GM12873 (cell line): ENCODE measurements around the gene SMIM36.

Experiments used
- CTCF ChIP-seq: IDR thresholded peaks from 2 replicates; pipeline ENCODE4 v1.5.1; 2012; ENCODE audit warnings: low read depth, mild to moderate bottlenecking, moderate library complexity, low read length, control low read depth; ENCODE audit not compliant: insufficient read depth; ENCODE audit errors: missing control alignments

The SMIM36 gene

GRCh38 chr17:55458287-55458900 lies 52.9 kb downstream of the SMIM36 start:
- no peak for TF ChIP-seq CTCF

- TF ChIP-seq CTCF, result no peak
Observed at GRCh38 chr17:55456307-55457240, 54.7 kb downstream of the SMIM36 start.

GRCh38 chr17:55454906-55455474 lies 56.3 kb downstream of the SMIM36 start:
- no peak for TF ChIP-seq CTCF

GRCh38 chr17:55453839-55454557 lies 57.3 kb downstream of the SMIM36 start:
- TF ChIP-seq CTCF, result no peak

GRCh38 chr17:55452139-55452790 lies 59.0 kb downstream of the SMIM36 start:
- TF ChIP-seq CTCF, result no peak

GRCh38 chr17:55451758-55452138 lies 59.5 kb downstream of the SMIM36 start:
- TF ChIP-seq CTCF, result no peak

- TF ChIP-seq CTCF, result no peak
Observed at GRCh38 chr17:55451203-55451641, 60.0 kb downstream of the SMIM36 start.
